HCT116 (cell line): ENCODE data around the gene SIK3. TPM values are rescaled to one million over a fixed set of nuclear protein-coding genes. Genes with fewer than 3 reads are reported as not detected.

Experiments used
- ATAC-seq: fragments of 200-7000 bp; cut with Tn5 transposase; 2 replicates; pipeline ENCODE4 v1.9.1; 2020; ENCODE audit warnings: mild to moderate bottlenecking, moderate library complexity
- BruUV-seq: library from RNA; stranded (reverse); fragments of 400-500 nt; replicated peaks from 2 replicates; lab custom pipeline; 2021; lab: Mats Ljungman, UMichigan
- CTCF ChIA-PET: fragments of 300-600 bp; sonication (Branson Sonifier 250); formaldehyde crosslinking; loops from one replicate; lab custom pipeline; 2021; ENCODE audit warnings: antibody characterized with exemption; lab: Charles Lee
- POLR2A ChIA-PET: fragments of 300-600, 350-600 bp; sonication (Branson Sonifier 250); formaldehyde crosslinking; loops from one replicate; lab custom pipeline; 2021; ENCODE audit warnings: antibody characterized with exemption; lab: Charles Lee
- RAD21 ChIA-PET, 2 experiments: fragments of 300-600 bp; sonication (Branson Sonifier 250); formaldehyde crosslinking; loops; one replicate each; lab custom pipeline; 2023; ENCODE audit warnings: low total read pairs in 2 of 2; ENCODE audit not compliant: uncharacterized antibody in 2 of 2, unreplicated experiment in 2 of 2, low non-redundant PET in 1 of 2; lab: Charles Lee
- DNase-seq: peaks from one replicate; pipeline ENCODE4 v3.0.0-alpha.2; 2010; ENCODE audit warnings: low read depth, low spot score
- H2AFZ ChIP-seq: fragments of 200-600 bp; shearing (Covaris generic), sonication (generic); 2 replicates; pipeline ENCODE4 v1.6.1; 2017; ENCODE audit warnings: low read depth, mixed run types, mixed read lengths, antibody characterized with exemption, low read length; ENCODE audit not compliant: poor library complexity, severe bottlenecking
- H3K27ac ChIP-seq: 2 replicates; pipeline ENCODE4 v1.5.1; 2012; ENCODE audit warnings: low read depth, low read length
- H3K27me3 ChIP-seq: fragments of 200-600 bp; sonication (generic); 2 replicates; pipeline ENCODE4 v1.6.1; 2016; ENCODE audit warnings: mixed run types, low read length, mixed read lengths; ENCODE audit not compliant: insufficient read depth
- H3K36me3 ChIP-seq, 2 experiments: fragments of 200-500 bp in 1 of 2; fragments of 200-600 bp in 1 of 2; sonication (Bioruptor generic) in 1 of 2; sonication (generic) in 1 of 2; 2 replicates each; pipeline versions ENCODE4 v1.5.1 to v1.6.1; 2014 to 2016; ENCODE audit warnings: low read length in 2 of 2, inconsistent platforms in 1 of 2, mixed read lengths in 1 of 2, mixed run types in 1 of 2; ENCODE audit not compliant: insufficient read depth in 2 of 2, control insufficient read depth in 1 of 2
- H3K4me1 ChIP-seq, 2 experiments: fragments of 200-600 bp in 1 of 2; sonication (generic) in 1 of 2; 2 replicates each; pipeline versions ENCODE4 v1.5.1 to v1.6.1; 2012 to 2017; ENCODE audit warnings: low read length in 2 of 2, inconsistent platforms in 1 of 2, mild to moderate bottlenecking in 1 of 2, mixed read lengths in 1 of 2, mixed run types in 1 of 2, moderate library complexity in 1 of 2; ENCODE audit not compliant: insufficient read depth in 2 of 2, control insufficient read depth in 1 of 2
- H3K4me2 ChIP-seq: fragments of 200-600 bp; sonication (generic); 2 replicates; pipeline ENCODE4 v1.6.1; 2017; ENCODE audit warnings: mixed run types, low read length, mixed read lengths
- H3K4me3 ChIP-seq, 2 experiments: fragments of 200-600 bp in 1 of 2; sonication (generic) in 1 of 2; replicated peaks in 1 of 2; 2 replicates each; pipeline ENCODE4 v1.5.1; 2011 to 2016; ENCODE audit warnings: low read length in 2 of 2, control low read depth in 1 of 2, low read depth in 1 of 2, mild to moderate bottlenecking in 1 of 2, mixed read lengths in 1 of 2, mixed run types in 1 of 2
- H3K79me2 ChIP-seq: fragments of 200-600 bp; sonication (generic); 2 replicates; pipeline ENCODE4 v1.6.1; 2017; ENCODE audit warnings: mild to moderate bottlenecking, mixed run types, low read length, moderate library complexity, mixed read lengths; ENCODE audit not compliant: insufficient read depth
- H3K9ac ChIP-seq: fragments of 200-600 bp; sonication (generic); 2 replicates; pipeline ENCODE4 v1.6.1; 2016; ENCODE audit warnings: low read length, mixed read lengths
- H3K9me2 ChIP-seq: fragments of 200-600 bp; sonication (generic), shearing (Covaris generic); 2 replicates; pipeline ENCODE4 v1.6.1; 2017; ENCODE audit warnings: mixed run types, mild to moderate bottlenecking, moderate library complexity; ENCODE audit not compliant: insufficient read depth
- H3K9me3 ChIP-seq, 2 experiments: fragments of 200-500 bp in 1 of 2; fragments of 200-600 bp in 1 of 2; sonication (Bioruptor generic) in 1 of 2; sonication (generic) in 1 of 2; 2 replicates each; pipeline ENCODE4 v1.6.1; 2014 to 2017; ENCODE audit warnings: low read length in 2 of 2, mixed read lengths in 2 of 2, inconsistent platforms in 1 of 2, low read depth in 1 of 2, mild to moderate bottlenecking in 1 of 2, mixed run types in 1 of 2, moderate library complexity in 1 of 2; ENCODE audit not compliant: control insufficient read depth in 1 of 2, insufficient read depth in 1 of 2
- H4K20me1 ChIP-seq: fragments of 200-600 bp; sonication (generic), shearing (Covaris generic); 2 replicates; pipeline ENCODE4 v1.6.1; 2017; ENCODE audit warnings: mixed run types, mild to moderate bottlenecking, moderate library complexity; ENCODE audit not compliant: insufficient read depth
- CBX3 ChIP-seq: IDR thresholded peaks from 2 replicates; pipeline ENCODE4 v1.6.1; 2012; ENCODE audit warnings: low read depth
- CEBPB ChIP-seq: IDR thresholded peaks from 2 replicates; pipeline ENCODE4 v1.6.1; 2012; ENCODE audit warnings: low read depth
- EGR1 ChIP-seq: IDR thresholded peaks from 2 replicates; pipeline ENCODE4 v1.6.1; 2012; ENCODE audit warnings: low read depth
- ELF1 ChIP-seq: IDR thresholded peaks from 2 replicates; pipeline ENCODE4 v1.6.1; 2012; ENCODE audit warnings: low read depth, borderline replicate concordance
- EZH2phosphoT487 ChIP-seq: fragments of 200-600 bp; IDR thresholded peaks from 2 replicates; pipeline ENCODE4 v1.6.1; 2018; ENCODE audit warnings: antibody characterized with exemption, borderline replicate concordance
- FOSL1 ChIP-seq: IDR thresholded peaks from 2 replicates; pipeline ENCODE4 v1.6.1; 2012; ENCODE audit warnings: low read depth
- JUND ChIP-seq: IDR thresholded peaks from 2 replicates; pipeline ENCODE4 v1.6.1; 2012
- POLR2A ChIP-seq: IDR thresholded peaks from 2 replicates; pipeline ENCODE4 v1.7.0; 2011; ENCODE audit warnings: borderline replicate concordance; ENCODE audit not compliant: insufficient read depth, insufficient read length; ENCODE audit errors: extremely low read depth
- POLR2AphosphoS5 ChIP-seq: IDR thresholded peaks from 2 replicates; pipeline ENCODE4 v1.6.1; 2011; ENCODE audit warnings: mild to moderate bottlenecking, low read depth, low read length, moderate library complexity
- RAD21 ChIP-seq: IDR thresholded peaks from 2 replicates; pipeline ENCODE4 v1.6.1; 2012; ENCODE audit warnings: low read depth, mild to moderate bottlenecking
- SIN3A ChIP-seq: IDR thresholded peaks from 2 replicates; pipeline ENCODE4 v1.6.1; 2012; ENCODE audit warnings: low read depth
- SP1 ChIP-seq: IDR thresholded peaks from 2 replicates; pipeline ENCODE4 v1.6.1; 2012; ENCODE audit warnings: low read depth
- SRF ChIP-seq: IDR thresholded peaks from 2 replicates; pipeline ENCODE4 v1.6.1; 2012; ENCODE audit warnings: low read depth
- TCF7L2 ChIP-seq: IDR thresholded peaks from 2 replicates; pipeline ENCODE4 v1.7.0; 2011; ENCODE audit warnings: borderline replicate concordance, inconsistent platforms; ENCODE audit not compliant: insufficient read depth, insufficient read length; ENCODE audit errors: extremely low read depth
- YY1 ChIP-seq: IDR thresholded peaks from 2 replicates; pipeline ENCODE4 v1.6.1; 2011; ENCODE audit warnings: low read length, low read depth, moderate library complexity, mild to moderate bottlenecking; ENCODE audit not compliant: insufficient replicate concordance; ENCODE audit errors: extremely low read depth
- ZNF274 ChIP-seq: fragments of 200-500 bp; sonication (Bioruptor generic); IDR thresholded peaks from 2 replicates; pipeline ENCODE4 v1.6.1; 2014; ENCODE audit warnings: mild to moderate bottlenecking, low read depth, low read length, inconsistent platforms
- intact Hi-C: fragments of 100-400 bp; cut with micrococcal nuclease; formaldehyde crosslinking; loops from 2 replicates; pipeline ENCODE4 v1.10.0; 2022
- total RNA-seq: library from RNA; stranded (reverse); gene quantifications from one replicate; pipeline ENCODE4 v1.2.1, GENCODE V29; 2021; ENCODE audit not compliant: unreplicated experiment
- TF ChIP-seq, protein P1 (sequence below): IDR thresholded peaks from 2 replicates; pipeline ENCODE4 v1.6.1; 2011; ENCODE audit warnings: mild to moderate bottlenecking, low read length, moderate library complexity; ENCODE audit not compliant: insufficient replicate concordance; ENCODE audit errors: extremely low read depth
- TF ChIP-seq, protein P2 (sequence below), 3 experiments: fragments of 200-600 bp in 1 of 3; sonication (generic) in 1 of 3; IDR thresholded peaks in 2 of 3; conservative IDR thresholded peaks in 1 of 3; 2 replicates each; pipeline ENCODE4 v1.5.1; 2012 to 2017; ENCODE audit warnings: low read depth in 2 of 3, low read length in 2 of 3, antibody characterized with exemption in 1 of 3, borderline replicate concordance in 1 of 3, control low read depth in 1 of 3, mild to moderate bottlenecking in 1 of 3, mixed read lengths in 1 of 3, mixed run types in 1 of 3, moderate library complexity in 1 of 3; ENCODE audit not compliant: insufficient read depth in 1 of 3
- TF ChIP-seq, protein P3 (sequence below): IDR thresholded peaks from 2 replicates; pipeline ENCODE4 v1.6.1; 2012; ENCODE audit warnings: low read depth

Gene SIK3
- total RNA-seq, 1 experiment from 2014 or later: 21.0 TPM

DNA sequence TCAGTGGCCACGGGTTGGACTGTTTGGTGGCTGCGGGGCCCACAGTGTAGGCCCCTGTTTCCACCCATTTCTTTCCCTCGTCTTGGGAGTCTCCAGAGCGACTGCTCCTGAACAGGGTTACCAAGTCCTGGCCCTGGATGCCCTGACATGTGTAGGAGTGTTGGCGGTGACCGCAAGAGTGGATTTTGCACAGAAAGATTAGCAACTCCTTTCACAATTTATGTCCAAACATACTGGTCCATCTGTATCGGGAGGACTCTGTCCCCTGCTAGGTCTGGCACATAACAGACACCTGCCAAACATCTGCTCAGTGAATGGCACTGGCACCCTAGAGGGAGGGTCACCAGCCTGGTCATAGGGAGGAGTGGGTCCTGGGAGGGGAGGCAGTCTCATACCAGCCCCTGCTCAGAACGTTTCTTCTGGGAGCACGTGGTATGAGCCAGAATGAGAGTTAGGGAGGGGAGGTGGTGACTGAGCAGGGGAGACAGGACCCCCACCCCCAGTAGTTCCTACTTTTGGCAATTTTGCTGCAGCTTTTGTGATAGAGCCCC, 257.4 kb downstream of the SIK3 start:
- no peak overlapping the region for H3K9ac ChIP-seq
- TF ChIP-seq ELF1 (no peak), CEBPB (no peak), ZNF274 (no peak), JUND (no peak), FOSL1 (no peak), POLR2A (no peak), YY1 (no peak), CBX3 (no peak), SIN3A (no peak), EGR1 (no peak), TCF7L2 (no peak), POLR2AphosphoS5 (no peak), SRF (no peak), EZH2phosphoT487 (no peak), SP1 (no peak), RAD21 (no peak)
- TF ChIP-seq, protein P1, sequence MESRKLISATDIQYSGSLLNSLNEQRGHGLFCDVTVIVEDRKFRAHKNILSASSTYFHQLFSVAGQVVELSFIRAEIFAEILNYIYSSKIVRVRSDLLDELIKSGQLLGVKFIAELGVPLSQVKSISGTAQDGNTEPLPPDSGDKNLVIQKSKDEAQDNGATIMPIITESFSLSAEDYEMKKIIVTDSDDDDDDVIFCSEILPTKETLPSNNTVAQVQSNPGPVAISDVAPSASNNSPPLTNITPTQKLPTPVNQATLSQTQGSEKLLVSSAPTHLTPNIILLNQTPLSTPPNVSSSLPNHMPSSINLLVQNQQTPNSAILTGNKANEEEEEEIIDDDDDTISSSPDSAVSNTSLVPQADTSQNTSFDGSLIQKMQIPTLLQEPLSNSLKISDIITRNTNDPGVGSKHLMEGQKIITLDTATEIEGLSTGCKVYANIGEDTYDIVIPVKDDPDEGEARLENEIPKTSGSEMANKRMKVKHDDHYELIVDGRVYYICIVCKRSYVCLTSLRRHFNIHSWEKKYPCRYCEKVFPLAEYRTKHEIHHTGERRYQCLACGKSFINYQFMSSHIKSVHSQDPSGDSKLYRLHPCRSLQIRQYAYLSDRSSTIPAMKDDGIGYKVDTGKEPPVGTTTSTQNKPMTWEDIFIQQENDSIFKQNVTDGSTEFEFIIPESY: no peak
- TF ChIP-seq, protein P2, sequence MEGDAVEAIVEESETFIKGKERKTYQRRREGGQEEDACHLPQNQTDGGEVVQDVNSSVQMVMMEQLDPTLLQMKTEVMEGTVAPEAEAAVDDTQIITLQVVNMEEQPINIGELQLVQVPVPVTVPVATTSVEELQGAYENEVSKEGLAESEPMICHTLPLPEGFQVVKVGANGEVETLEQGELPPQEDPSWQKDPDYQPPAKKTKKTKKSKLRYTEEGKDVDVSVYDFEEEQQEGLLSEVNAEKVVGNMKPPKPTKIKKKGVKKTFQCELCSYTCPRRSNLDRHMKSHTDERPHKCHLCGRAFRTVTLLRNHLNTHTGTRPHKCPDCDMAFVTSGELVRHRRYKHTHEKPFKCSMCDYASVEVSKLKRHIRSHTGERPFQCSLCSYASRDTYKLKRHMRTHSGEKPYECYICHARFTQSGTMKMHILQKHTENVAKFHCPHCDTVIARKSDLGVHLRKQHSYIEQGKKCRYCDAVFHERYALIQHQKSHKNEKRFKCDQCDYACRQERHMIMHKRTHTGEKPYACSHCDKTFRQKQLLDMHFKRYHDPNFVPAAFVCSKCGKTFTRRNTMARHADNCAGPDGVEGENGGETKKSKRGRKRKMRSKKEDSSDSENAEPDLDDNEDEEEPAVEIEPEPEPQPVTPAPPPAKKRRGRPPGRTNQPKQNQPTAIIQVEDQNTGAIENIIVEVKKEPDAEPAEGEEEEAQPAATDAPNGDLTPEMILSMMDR (IDR thresholded peaks at IDR 0.05 in 2 of 3, conservative IDR thresholded peaks at IDR 0.05 in 1 of 3; ENCODE audit: borderline replicate concordance in 1 of 3, insufficient read depth in 1 of 3, low read depth in 2 of 3, low read length in 2 of 3): no peak
- TF ChIP-seq, protein P3, sequence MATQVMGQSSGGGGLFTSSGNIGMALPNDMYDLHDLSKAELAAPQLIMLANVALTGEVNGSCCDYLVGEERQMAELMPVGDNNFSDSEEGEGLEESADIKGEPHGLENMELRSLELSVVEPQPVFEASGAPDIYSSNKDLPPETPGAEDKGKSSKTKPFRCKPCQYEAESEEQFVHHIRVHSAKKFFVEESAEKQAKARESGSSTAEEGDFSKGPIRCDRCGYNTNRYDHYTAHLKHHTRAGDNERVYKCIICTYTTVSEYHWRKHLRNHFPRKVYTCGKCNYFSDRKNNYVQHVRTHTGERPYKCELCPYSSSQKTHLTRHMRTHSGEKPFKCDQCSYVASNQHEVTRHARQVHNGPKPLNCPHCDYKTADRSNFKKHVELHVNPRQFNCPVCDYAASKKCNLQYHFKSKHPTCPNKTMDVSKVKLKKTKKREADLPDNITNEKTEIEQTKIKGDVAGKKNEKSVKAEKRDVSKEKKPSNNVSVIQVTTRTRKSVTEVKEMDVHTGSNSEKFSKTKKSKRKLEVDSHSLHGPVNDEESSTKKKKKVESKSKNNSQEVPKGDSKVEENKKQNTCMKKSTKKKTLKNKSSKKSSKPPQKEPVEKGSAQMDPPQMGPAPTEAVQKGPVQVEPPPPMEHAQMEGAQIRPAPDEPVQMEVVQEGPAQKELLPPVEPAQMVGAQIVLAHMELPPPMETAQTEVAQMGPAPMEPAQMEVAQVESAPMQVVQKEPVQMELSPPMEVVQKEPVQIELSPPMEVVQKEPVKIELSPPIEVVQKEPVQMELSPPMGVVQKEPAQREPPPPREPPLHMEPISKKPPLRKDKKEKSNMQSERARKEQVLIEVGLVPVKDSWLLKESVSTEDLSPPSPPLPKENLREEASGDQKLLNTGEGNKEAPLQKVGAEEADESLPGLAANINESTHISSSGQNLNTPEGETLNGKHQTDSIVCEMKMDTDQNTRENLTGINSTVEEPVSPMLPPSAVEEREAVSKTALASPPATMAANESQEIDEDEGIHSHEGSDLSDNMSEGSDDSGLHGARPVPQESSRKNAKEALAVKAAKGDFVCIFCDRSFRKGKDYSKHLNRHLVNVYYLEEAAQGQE: no peak
- H3K9me2 ChIP-seq: no peaks in the 10 kb centered on the region
- ATAC-seq: no peak
- H3K79me2 ChIP-seq: no peaks in the 10 kb centered on the region
- no peak overlapping the region for H3K4me2 ChIP-seq
- ChIA-PET CTCF (no interaction called here), POLR2A (no interaction called here), RAD21 (no interaction called here)
- H3K36me3 ChIP-seq: peaks cover 0 to 4% of the 10 kb centered on the region in 2 experiments; a peak in 1 of 4 replicates
- no peaks in the 10 kb centered on the region for H3K27me3 ChIP-seq
- H2AFZ ChIP-seq: no peak overlapping the region
- peaks cover 3 to 8% of the 10 kb centered on the region in 2 experiments; a peak in 3 of 4 replicates for H3K4me1 ChIP-seq
- no TSS peak for BruUV-seq
- no peak overlapping the region for H3K27ac ChIP-seq
- DNase-seq: no peak
- H3K4me3 ChIP-seq: no peak overlapping the region
- H4K20me1 ChIP-seq: no peaks in the 10 kb centered on the region
- H3K9me3 ChIP-seq: no peaks in the 10 kb centered on the region
- intact Hi-C loops: no loop called here
